Activated CD4-positive, alpha-beta T cell treated with anti-CD3 and anti-CD28 coated beads, Interleukin-2, amount 50 U/mL, for 24 hours (primary cell): ENCODE data around the gene RFC3.
"Not testable (repeated sequence)": the region's sequence is repeated elsewhere in the genome, so short reads cannot be mapped to it uniquely, and the experiment has no call there.

ENCODE experiments used
- DNase-seq, 2 donors: peaks; one replicate each; pipeline ENCODE4 v3.0.0-alpha.2; 2020; ENCODE audit warnings: low read depth in 1 of 2, low spot score in 1 of 2

The RFC3 gene, protein sequence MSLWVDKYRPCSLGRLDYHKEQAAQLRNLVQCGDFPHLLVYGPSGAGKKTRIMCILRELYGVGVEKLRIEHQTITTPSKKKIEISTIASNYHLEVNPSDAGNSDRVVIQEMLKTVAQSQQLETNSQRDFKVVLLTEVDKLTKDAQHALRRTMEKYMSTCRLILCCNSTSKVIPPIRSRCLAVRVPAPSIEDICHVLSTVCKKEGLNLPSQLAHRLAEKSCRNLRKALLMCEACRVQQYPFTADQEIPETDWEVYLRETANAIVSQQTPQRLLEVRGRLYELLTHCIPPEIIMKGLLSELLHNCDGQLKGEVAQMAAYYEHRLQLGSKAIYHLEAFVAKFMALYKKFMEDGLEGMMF

DNA sequence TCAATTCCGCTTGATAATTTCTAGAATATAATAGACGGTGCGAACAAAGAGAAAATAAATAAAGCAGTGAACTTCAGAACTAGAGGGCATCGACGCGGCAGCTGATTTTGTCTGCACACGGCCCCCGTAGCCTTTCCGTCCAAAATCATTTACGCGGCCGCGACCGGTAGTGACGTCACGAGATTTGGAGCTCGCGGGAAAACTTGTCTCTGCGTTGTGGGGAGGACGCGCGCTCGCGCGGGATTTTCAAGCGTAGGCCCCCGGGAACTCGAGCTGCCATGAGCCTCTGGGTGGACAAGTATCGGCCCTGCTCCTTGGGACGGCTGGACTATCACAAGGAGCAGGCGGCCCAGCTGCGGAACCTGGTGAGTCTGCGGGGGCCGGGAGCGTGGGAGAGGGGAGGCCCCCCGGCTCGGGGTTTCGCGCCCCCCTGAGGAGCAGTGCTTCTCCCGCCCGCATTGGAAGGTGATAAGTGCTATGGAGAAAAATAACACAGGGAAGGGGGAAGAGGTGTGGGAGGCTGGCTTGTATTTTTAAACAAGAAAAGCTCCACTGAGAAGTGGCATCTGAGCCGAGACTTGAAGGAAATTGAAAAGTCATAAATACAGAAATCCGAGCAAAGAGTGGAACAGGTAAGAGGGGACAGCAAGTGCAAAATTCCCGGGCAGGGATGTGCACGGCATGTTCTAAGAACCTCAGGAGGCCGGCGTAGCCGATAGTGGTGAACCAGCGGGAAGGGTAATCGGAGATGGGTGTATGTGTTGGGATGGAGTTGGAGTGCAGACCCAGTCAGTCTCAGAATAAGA, at the start of gene RFC3:
Gene RFC3 (plus strand): TSS at position 249 of the 806 bp plus-strand sequence. CDS start 30 bp downstream, at position 279.
- DNase-seq: peak; percentile 83 to 90

DNA sequence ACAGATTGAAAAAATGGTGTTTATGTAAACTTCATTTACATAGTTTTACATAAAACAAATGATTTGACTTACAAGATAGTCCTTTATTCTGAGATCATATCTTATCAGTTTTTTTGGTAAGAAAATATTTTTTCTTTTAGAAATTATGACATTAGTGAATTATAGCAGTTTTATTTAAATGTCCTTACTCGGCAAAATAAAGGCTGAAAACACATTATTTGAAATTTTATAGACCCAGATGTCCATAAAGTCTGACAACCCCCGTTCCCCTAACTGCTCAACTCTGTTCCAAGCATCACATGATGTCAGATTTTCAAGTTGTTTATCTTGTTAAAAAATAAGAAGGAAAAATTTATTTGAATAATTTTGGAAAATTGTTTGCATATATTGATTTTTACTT, 46.7 kb upstream of the RFC3 start:
- DNase-seq: no peak

DNA sequence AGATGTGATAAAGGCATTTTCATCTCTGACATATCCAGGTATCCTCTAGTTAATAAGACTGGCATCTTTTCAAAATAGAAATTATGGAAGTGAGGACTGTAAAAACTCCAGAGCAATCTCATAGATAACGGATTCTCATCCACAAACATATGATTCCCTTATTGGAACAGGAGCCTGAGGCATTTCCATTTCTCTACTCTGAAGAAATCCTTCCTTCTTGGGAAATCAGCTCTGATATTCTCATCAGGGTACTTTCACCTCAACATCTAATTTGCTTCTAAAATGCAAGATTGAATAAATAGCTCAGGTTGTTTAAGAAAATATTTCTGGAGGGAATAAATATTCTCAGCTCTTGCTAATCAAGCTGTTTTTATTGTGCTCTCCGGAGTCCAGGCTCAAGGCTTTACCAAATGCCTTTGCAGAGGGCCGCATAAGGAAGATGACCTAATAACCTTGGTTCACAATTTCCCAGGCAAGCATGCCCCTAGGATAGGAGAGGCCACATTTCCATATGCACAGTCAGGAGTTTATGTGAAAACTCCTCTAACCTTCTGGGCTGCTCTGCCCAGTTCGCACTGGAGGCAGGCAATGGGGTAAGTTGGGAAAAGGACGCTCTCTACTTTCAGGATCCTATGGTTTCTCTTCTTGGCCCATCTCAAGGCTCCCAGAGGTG, 44.0 kb upstream of the RFC3 start:
- DNase-seq: no peak

GRCh38 chr13:33775339-33776108, 42.4 kb upstream of the RFC3 start:
- DNase-seq: no peak

GRCh38 chr13:33776239-33776881, 41.6 kb upstream of the RFC3 start:
- DNase-seq: no peak

GRCh38 chr13:33782631-33783030, 35.3 kb upstream of the RFC3 start:
- DNase-seq: no peak

- DNase-seq: not testable (repeated sequence)
Measured at GRCh38 chr13:33783212-33783611, 34.7 kb upstream of the RFC3 start.

GRCh38 chr13:33784738-33785137, 33.2 kb upstream of the RFC3 start:
- no peak for DNase-seq

GRCh38 chr13:33785384-33785783, 32.6 kb upstream of the RFC3 start:
- DNase-seq: no peak

DNA sequence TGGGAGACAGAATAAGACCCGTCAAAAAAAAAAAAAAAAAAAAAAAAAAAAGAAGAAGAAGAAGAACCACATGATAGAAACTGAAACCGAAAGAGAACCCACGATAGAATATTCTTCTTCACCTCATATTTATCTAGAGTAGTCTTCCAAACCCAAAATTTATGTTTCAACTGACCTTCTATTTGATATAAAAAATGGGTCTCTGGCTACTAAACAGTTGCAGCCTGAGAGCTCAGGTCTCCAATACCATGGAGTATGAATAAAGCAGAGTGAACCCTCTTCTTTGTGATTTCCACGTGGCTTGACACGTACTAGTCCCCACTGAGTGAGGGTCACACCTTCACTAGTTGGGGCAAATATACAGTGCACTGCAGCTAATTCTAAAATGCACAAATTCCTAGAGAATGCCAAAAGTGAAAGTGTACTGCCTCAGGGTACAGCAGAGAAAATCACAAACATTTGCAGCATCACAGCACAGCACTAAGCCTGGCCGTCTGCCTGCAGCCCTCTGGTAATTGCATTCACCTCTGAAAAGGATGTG, 30.8 kb upstream of the RFC3 start:
- no peak for DNase-seq

DNA sequence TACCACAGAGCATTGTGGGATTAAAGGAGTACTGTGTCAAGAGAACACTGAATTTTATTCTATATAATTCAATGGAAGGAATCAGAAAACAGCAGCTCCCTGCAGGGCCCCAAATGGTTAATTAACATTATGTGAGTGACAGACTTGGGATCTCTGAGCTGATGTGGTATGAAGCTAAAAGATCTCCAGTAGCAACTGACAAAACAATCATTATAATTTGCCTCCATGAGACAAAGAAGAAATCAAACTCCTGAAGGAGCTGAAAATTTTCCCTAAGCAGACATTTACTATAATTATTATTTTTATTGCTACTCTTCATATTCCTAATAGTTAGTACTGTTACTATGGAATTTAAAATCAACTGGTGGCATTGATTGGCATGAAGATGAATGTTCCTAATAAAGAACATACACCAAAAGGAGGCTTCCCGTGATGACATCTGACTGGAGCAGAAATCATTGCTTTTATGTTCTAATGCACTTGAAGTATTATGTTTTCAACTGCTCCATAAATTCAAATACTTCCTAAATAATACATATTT, 28.8 kb upstream of the RFC3 start:
- DNase-seq: no peak

DNA sequence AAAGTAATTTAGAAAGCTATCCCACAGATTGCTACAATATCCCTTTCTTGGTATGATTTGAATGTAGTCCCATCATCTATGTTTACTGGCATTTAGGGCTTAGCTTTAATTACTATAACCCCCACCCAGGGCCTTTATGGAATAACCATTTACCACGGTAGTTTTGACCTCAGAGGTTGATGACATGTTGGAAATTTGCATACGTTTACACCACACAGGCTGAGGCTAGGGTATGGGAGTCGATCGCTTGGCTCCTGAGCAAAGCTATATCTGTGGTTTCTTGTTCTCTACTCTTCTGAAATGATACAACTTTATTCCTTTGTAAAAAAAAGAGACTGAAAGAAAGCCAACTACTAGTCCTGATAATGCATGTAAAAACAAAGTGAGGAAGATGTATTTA, 28.2 kb upstream of the RFC3 start:
- no peak for DNase-seq

- DNase-seq: no peak
Measured at GRCh38 chr13:33793726-33794125, 24.2 kb upstream of the RFC3 start.

DNA sequence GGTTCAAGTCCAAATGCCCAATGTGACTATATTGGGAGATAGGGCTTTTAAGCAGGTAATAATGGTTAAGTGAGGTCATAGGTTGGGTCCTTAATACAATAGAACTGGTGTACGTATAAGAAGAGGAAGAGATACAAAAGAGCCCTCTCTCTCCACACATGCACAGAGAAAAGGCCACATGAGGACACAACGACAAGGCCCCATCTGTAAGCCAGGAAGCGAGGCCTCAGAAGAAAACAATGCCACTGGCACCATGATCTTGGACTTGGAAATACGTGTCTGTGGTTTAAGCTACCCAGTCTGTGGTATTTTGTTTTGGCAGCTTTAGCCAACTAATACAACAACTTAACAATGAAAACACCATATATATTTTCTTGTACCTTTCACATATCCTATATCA, 23.4 kb upstream of the RFC3 start:
- no peak for DNase-seq

DNA sequence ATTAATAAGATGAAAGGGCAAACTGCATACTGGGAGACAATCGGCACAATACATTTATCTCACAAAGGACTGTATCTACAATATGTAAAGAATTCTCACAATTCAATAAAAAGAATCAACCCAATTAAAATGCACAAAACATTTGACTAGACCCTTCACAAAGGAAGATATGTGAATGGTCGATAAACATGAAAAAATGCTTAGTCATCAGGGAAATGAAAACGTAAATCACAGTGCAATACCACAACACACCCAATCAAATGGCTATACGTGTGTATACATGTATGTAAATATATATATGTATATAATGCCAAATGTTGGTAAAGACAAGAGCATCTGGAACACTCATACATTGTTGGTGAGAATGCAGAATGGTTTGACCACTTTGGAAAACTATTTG, 21.9 kb upstream of the RFC3 start:
- DNase-seq: no peak

DNA sequence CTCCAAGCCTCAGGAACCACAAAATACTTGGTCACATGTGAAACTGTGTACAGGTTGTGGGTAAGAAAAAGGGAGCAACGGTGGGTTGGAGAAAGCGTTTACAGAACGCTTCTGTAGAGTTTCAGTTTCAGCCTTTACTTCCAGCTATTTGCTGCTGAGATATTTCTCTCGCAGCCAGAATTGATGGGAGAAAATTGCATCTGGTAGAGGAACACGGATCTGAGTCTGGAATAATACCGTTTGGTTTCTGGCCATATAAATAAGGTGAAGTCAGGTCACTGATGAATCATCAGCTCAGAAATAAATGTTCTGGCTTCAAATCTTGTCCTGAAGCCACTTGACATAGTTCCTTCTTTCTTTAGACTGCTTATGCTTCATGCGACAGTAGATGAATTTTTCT, 20.3 kb upstream of the RFC3 start:
- DNase-seq: no peak

DNA sequence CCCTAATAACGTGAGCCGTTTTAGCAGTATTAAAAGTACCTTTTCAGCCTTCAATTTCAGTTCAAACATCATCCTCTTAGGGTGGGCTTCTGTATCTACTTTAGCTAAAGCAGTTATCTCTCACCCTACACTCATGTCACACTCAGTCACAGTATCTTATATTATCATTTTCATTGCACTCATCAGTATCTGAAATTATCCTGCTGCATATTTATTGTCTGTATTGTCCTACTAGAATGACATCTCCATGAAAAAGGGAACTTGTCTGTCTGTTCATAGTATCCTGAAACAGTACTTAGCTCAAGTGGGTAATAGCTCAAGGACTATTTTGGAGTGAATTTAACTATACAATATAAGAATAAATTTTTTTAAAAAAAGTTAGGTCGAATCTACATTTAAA, 19.9 kb upstream of the RFC3 start:
- DNase-seq: no peak

DNA sequence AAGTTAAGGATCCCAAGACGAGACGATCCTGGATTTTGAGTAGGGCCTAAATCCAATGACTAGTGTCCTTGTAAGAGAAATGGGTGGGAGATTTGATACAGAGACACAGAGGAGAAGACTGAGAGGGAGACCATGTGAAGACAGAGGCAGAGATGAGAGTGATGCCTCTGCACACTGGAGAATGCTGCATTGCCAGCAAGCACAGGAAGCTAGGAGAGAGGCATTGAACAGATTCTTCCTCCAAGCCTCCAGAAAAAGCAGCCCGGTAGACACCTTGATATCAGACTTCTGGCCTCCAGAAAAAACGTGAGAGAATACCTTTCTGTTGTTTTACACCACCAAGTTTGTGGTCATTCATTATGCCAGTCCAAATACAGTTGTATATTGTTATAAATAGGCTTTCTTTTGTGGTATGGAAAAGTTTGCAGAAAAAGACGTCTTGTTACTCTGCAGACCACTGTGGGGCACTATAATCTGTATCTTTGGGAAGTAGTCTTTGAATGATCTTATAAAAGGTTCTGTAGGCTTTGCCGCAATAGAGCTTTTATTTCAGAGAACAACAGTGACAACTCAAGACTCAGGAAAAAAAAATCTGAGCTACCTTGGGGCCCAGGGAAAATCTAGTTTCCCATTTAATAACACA, 17.9 kb upstream of the RFC3 start:
- DNase-seq: no peak

GRCh38 chr13:33800646-33801186, 17.2 kb upstream of the RFC3 start:
- no peak for DNase-seq
